Measurements from ENCODE around the gene ABCC4.

GRCh38 chr13:95207769-95208366, 93.4 kb downstream of the ABCC4 start:
- TF ChIP-seq CTCF (conservative IDR thresholded peaks at IDR 0.05; ENCODE audit: low read depth in 2 of 2) (no peak), JUNB (IDR thresholded peaks at IDR 0.05; ENCODE audit: unreplicated experiment) (no peak), POLR2AphosphoS5 (IDR thresholded peaks at IDR 0.05; ENCODE audit: low read depth) (no peak), EZH2phosphoT487 (IDR thresholded peaks at IDR 0.05; ENCODE audit: unreplicated experiment) (no peak), CREB1 (CRISPR knock-in tag; IDR thresholded peaks at IDR 0.05; ENCODE audit: low read depth) (no peak), ZNF331 (CRISPR knock-in tag; IDR thresholded peaks at IDR 0.05; ENCODE audit: low read depth) (no peak), REST (IDR thresholded peaks at IDR 0.05; ENCODE audit: unreplicated experiment) (no peak), EZH2 (IDR thresholded peaks at IDR 0.05; ENCODE audit: low read depth, unreplicated experiment) (no peak), ZNF462 (CRISPR knock-in tag; IDR thresholded peaks at IDR 0.05) (no peak), ZNF114 (CRISPR knock-in tag; IDR thresholded peaks at IDR 0.05) (no peak), NANOG (IDR thresholded peaks at IDR 0.05; ENCODE audit: borderline replicate concordance) (no peak), STAT1 (IDR thresholded peaks at IDR 0.05; ENCODE audit: unreplicated experiment) (no peak)
- TF ChIP-seq, protein P1, sequence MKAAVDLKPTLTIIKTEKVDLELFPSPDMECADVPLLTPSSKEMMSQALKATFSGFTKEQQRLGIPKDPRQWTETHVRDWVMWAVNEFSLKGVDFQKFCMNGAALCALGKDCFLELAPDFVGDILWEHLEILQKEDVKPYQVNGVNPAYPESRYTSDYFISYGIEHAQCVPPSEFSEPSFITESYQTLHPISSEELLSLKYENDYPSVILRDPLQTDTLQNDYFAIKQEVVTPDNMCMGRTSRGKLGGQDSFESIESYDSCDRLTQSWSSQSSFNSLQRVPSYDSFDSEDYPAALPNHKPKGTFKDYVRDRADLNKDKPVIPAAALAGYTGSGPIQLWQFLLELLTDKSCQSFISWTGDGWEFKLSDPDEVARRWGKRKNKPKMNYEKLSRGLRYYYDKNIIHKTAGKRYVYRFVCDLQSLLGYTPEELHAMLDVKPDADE (IDR thresholded peaks at IDR 0.05): no peak
